OCI-LY7 (cell line): Measurements from ENCODE around the gene AFG1L. TPM values are rescaled to one million over a fixed set of nuclear protein-coding genes. Genes with fewer than 3 reads are reported as not detected.
A peak's percentile ranks its signal among the peaks of the same experiment; 100 is the strongest.

Experiments used
- BruUV-seq: library from RNA; stranded (reverse); fragments of 400-500 nt; replicated peaks from 2 replicates; lab custom pipeline; 2021; lab: Mats Ljungman, UMichigan
- CTCF ChIA-PET: fragments of 300-600 bp; sonication (Branson Sonifier 250); formaldehyde crosslinking; loops from one replicate; lab custom pipeline; 2022; ENCODE audit warnings: antibody characterized with exemption; ENCODE audit not compliant: unreplicated experiment; lab: Charles Lee
- POLR2A ChIA-PET: fragments of 300-600 bp; sonication (Branson Sonifier 250); formaldehyde crosslinking; loops from one replicate; lab custom pipeline; 2022; ENCODE audit warnings: antibody characterized with exemption; lab: Charles Lee
- DNase-seq: peaks from one replicate; pipeline ENCODE4 v3.0.0-alpha.2; 2015; ENCODE audit warnings: low spot score
- H2AFZ ChIP-seq: fragments of 200-600 bp; sonication (generic), shearing (Covaris generic); 2 replicates; pipeline ENCODE4 v1.6.1; 2014; ENCODE audit warnings: mild to moderate bottlenecking, antibody characterized with exemption, low read length, moderate library complexity
- H3K27ac ChIP-seq: fragments of 200-600 bp; sonication (generic); 2 replicates; pipeline ENCODE4 v1.5.1; 2014; ENCODE audit warnings: mixed run types, low read depth, mild to moderate bottlenecking, moderate library complexity, low read length, inconsistent platforms; ENCODE audit not compliant: poor library complexity, severe bottlenecking
- H3K36me3 ChIP-seq: fragments of 200-600 bp; sonication (generic); 2 replicates; pipeline ENCODE4 v1.6.1; 2014; ENCODE audit warnings: mild to moderate bottlenecking, antibody characterized with exemption, low read length, moderate library complexity, mixed read lengths; ENCODE audit not compliant: insufficient read depth
- H3K4me1 ChIP-seq: fragments of 200-600 bp; sonication (generic); 2 replicates; pipeline ENCODE4 v1.5.1; 2014; ENCODE audit warnings: mild to moderate bottlenecking, low read length; ENCODE audit not compliant: insufficient read depth, poor library complexity, severe bottlenecking
- H3K4me2 ChIP-seq: fragments of 200-600 bp; sonication (generic); 2 replicates; pipeline ENCODE4 v1.6.1; 2014; ENCODE audit warnings: mild to moderate bottlenecking, low read length
- H3K4me3 ChIP-seq: fragments of 200-600 bp; sonication (generic); 2 replicates; pipeline ENCODE4 v1.5.1; 2014; ENCODE audit warnings: mild to moderate bottlenecking, low read depth, low read length; ENCODE audit not compliant: poor library complexity, severe bottlenecking
- H3K79me2 ChIP-seq: fragments of 200-600 bp; sonication (generic); 2 replicates; pipeline ENCODE4 v1.6.1; 2016; ENCODE audit warnings: low read depth, mild to moderate bottlenecking, low read length, moderate library complexity, mixed read lengths; ENCODE audit not compliant: insufficient read depth
- H3K9me2 ChIP-seq: fragments of 200-600 bp; sonication (generic); 2 replicates; pipeline ENCODE4 v1.6.1; 2016; ENCODE audit warnings: mild to moderate bottlenecking, low read length, mixed read lengths; ENCODE audit not compliant: insufficient read depth
- H3K9me3 ChIP-seq: fragments of 200-600 bp; sonication (generic); 2 replicates; pipeline ENCODE4 v1.6.1; 2014; ENCODE audit warnings: mild to moderate bottlenecking, mixed run types, low read length, mixed read lengths
- H4K20me1 ChIP-seq: fragments of 200-600 bp; sonication (generic); 2 replicates; pipeline ENCODE4 v1.6.1; 2014; ENCODE audit warnings: mild to moderate bottlenecking, antibody characterized with exemption, low read length, moderate library complexity, mixed read lengths; ENCODE audit not compliant: insufficient read depth
- CTCF ChIP-seq: fragments of 200-600 bp; sonication (generic); conservative IDR thresholded peaks from 2 replicates; pipeline ENCODE4 v1.5.1; 2014; ENCODE audit warnings: mild to moderate bottlenecking, antibody characterized with exemption, low read length, moderate library complexity, mixed read lengths
- EZH2phosphoT487 ChIP-seq: fragments of 200-600 bp; sonication (generic); IDR thresholded peaks from 2 replicates; pipeline ENCODE4 v1.6.1; 2018; ENCODE audit warnings: low read depth, borderline replicate concordance, mild to moderate bottlenecking, mixed run types, antibody characterized with exemption, low read length, moderate library complexity, mixed read lengths
- intact Hi-C: fragments of 100-400 bp; cut with micrococcal nuclease; formaldehyde crosslinking; loops from one replicate; pipeline ENCODE4 v1.10.0; 2022; ENCODE audit not compliant: unreplicated experiment
- total RNA-seq, 2 experiments: library from RNA; depleted of rRNA in 1 of 2; stranded (reverse); fragments of >200 nt in 1 of 2; shearing (Covaris generic) in 1 of 2; gene quantifications; 2 replicates each; pipeline ENCODE4 v1.2.3, GENCODE V29; 2014 to 2022

Gene AFG1L
- total RNA-seq, 2 experiments from 2014 or later = 8.9 to 9.0 TPM

GRCh38 chr6:108562503-108562993, 267.7 kb downstream of the AFG1L start:
- no TSS peak for BruUV-seq
- H4K20me1 ChIP-seq = peaks cover 39% of the 10 kb centered on the region

GRCh38 chr6:108563292-108563691, 268.4 kb downstream of the AFG1L start:
- Histone ChIP-seq H3K9me2 (no peaks in the 10 kb centered on the region), H3K27ac (no peak overlapping the region), H4K20me1 (peaks cover 39% of the 10 kb centered on the region), H3K4me2 (0 out of 2 replicates have a peak overlapping the region, but pooled peaks have one; percentile 15), H3K4me3 (no peak overlapping the region), H3K36me3 (peaks cover 5% of the 10 kb centered on the region), H2AFZ (no peak overlapping the region), H3K9me3 (no peaks in the 10 kb centered on the region), H3K4me1 (peaks cover 37% of the 10 kb centered on the region), H3K79me2 (no peaks in the 10 kb centered on the region; the same call in 1 of the 2 replicates)
- intact Hi-C loops = no loop called here
- BruUV-seq = no TSS peak
- no peak for DNase-seq
- ChIA-PET CTCF (no interaction called here), POLR2A (no interaction called here)
- TF ChIP-seq CTCF = no peak
- TF ChIP-seq EZH2phosphoT487 = no peak

More at GRCh38 chr6:108562503-108562993, 267.7 kb downstream of the AFG1L start:
- no peaks in the 10 kb centered on the region for H3K9me3 ChIP-seq
- no peaks in the 10 kb centered on the region; the same call in 1 of the 2 replicates for H3K79me2 ChIP-seq
- CTCF ChIA-PET = no interaction called here
- no peak for DNase-seq
- peak overlapping the region; percentile 15; the same call in 1 of the 2 replicates for H3K4me2 ChIP-seq
- intact Hi-C loops = no loop called here
- no peak for TF ChIP-seq CTCF
- TF ChIP-seq EZH2phosphoT487 = no peak
- no peak overlapping the region for H3K27ac ChIP-seq
- H3K4me1 ChIP-seq = peaks cover 38% of the 10 kb centered on the region
- no peaks in the 10 kb centered on the region for H3K9me2 ChIP-seq
- H3K36me3 ChIP-seq = peaks cover 5% of the 10 kb centered on the region
- H2AFZ ChIP-seq = no peak overlapping the region
- POLR2A ChIA-PET = interaction anchor here (0.7 kb wide), 1 partner anchor 32 kb away, joined by 3 read pairs; no protein-coding TSS in a partner anchor
- H3K4me3 ChIP-seq = no peak overlapping the region

- Histone ChIP-seq H3K4me2 (peak overlapping the region; percentile 57), H3K4me1 (peaks cover 37% of the 10 kb centered on the region), H3K36me3 (peaks cover 5% of the 10 kb centered on the region), H3K4me3 (peak overlapping the region; percentile 6), H3K79me2 (no peaks in the 10 kb centered on the region; the same call in 1 of the 2 replicates), H2AFZ (no peak overlapping the region), H3K27ac (no peak overlapping the region), H3K9me2 (no peaks in the 10 kb centered on the region), H3K9me3 (no peaks in the 10 kb centered on the region), H4K20me1 (peaks cover 39% of the 10 kb centered on the region)
- no TSS peak for BruUV-seq
- POLR2A ChIA-PET = interaction anchor here (0.9 to 1.3 kb wide), 3 partner anchors 10 to 219 kb away, joined by 3 to 4 read pairs (median 3); no protein-coding TSS in a partner anchor
- DNase-seq = no peak
- intact Hi-C loops = loop anchor here (2.0 kb wide), 1 partner anchor 109 kb away; no protein-coding TSS in a partner anchor
- TF ChIP-seq CTCF (no peak), EZH2phosphoT487 (no peak)
- CTCF ChIA-PET = no interaction called here
Measured at GRCh38 chr6:108564178-108564577, 269.3 kb downstream of the AFG1L start.
